Neural progenitor cell (in vitro differentiated cells): Measurements from ENCODE around the gene SMIM22. TPM values are rescaled to one million over a fixed set of nuclear protein-coding genes. Genes with fewer than 3 reads are reported as not detected.
A peak's percentile ranks its signal among the peaks of the same experiment; 100 is the strongest.

Source experiments
- DNase-seq: peaks from one replicate; pipeline ENCODE4 v3.0.0-alpha.2; 2016; ENCODE audit warnings: low spot score
- H2AFZ ChIP-seq: fragments of 200-600 bp; sonication (generic); replicated peaks from 2 replicates; pipeline ENCODE4 v1.6.1; 2016; ENCODE audit warnings: antibody characterized with exemption
- H3F3A ChIP-seq: fragments of 200-600 bp; sonication (generic); 2 replicates; pipeline ENCODE4 v1.6.1; 2016; ENCODE audit warnings: antibody characterized with exemption, low read depth
- H3K27ac ChIP-seq: fragments of 200-600 bp; sonication (generic); 2 replicates; pipeline ENCODE4 v1.5.1; 2016; ENCODE audit warnings: mild to moderate bottlenecking
- H3K27me3 ChIP-seq: fragments of 200-600 bp; sonication (generic); 2 replicates; pipeline ENCODE4 v1.6.1; 2016; ENCODE audit warnings: mild to moderate bottlenecking, moderate library complexity
- H3K36me3 ChIP-seq: fragments of 200-600 bp; sonication (generic); 2 replicates; pipeline ENCODE4 v1.5.1; 2016
- H3K4me1 ChIP-seq: fragments of 200-600 bp; sonication (generic); 2 replicates; pipeline ENCODE4 v1.6.1; 2016; ENCODE audit warnings: mixed run types
- H3K4me2 ChIP-seq: fragments of 200-600 bp; sonication (generic); 2 replicates; pipeline ENCODE4 v1.6.1; 2016
- H3K4me3 ChIP-seq: fragments of 200-600 bp; sonication (generic); 2 replicates; pipeline ENCODE4 v1.5.1; 2016
- H3K79me2 ChIP-seq: fragments of 200-600 bp; sonication (generic); 2 replicates; pipeline ENCODE4 v1.6.1; 2016; ENCODE audit warnings: low read depth
- H3K9ac ChIP-seq: fragments of 200-600 bp; sonication (generic); 2 replicates; pipeline ENCODE4 v1.6.1; 2016
- H3K9me3 ChIP-seq: fragments of 200-600 bp; sonication (generic); 2 replicates; pipeline ENCODE4 v1.5.1; 2016; ENCODE audit warnings: low read depth
- H4K20me1 ChIP-seq: fragments of 200-600 bp; sonication (generic); 2 replicates; pipeline ENCODE4 v1.6.1; 2016; ENCODE audit warnings: low read depth
- H3K27ac Mint-ChIP-seq: 3 replicates; pipeline ENCODE4 v1.8.0; 2021; ENCODE audit warnings: mixed read lengths
- H3K27me3 Mint-ChIP-seq: 2 replicates; pipeline ENCODE4 v1.8.0; 2022; ENCODE audit warnings: low read depth, mild to moderate bottlenecking, inconsistent platforms, moderate library complexity, mixed read lengths; ENCODE audit not compliant: insufficient read depth
- H3K36me3 Mint-ChIP-seq: 3 replicates; pipeline ENCODE4 v1.8.0; 2021; ENCODE audit warnings: mixed read lengths
- H3K4me1 Mint-ChIP-seq: 3 replicates; pipeline ENCODE4 v1.8.0; 2021; ENCODE audit warnings: mixed read lengths
- H3K4me3 Mint-ChIP-seq: 3 replicates; pipeline ENCODE4 v1.8.0; 2021; ENCODE audit warnings: mild to moderate bottlenecking, moderate library complexity, mixed read lengths
- H3K9me3 Mint-ChIP-seq: 3 replicates; pipeline ENCODE4 v1.8.0; 2020; ENCODE audit warnings: mixed read lengths
- EZH2 ChIP-seq: fragments of 200-600 bp; sonication (generic); IDR thresholded peaks from 2 replicates; pipeline ENCODE4 v1.6.1; 2017; ENCODE audit warnings: antibody characterized with exemption, mild to moderate bottlenecking, moderate library complexity
- EZH2phosphoT487 ChIP-seq: fragments of 200-600 bp; sonication (generic); IDR thresholded peaks from 2 replicates; pipeline ENCODE4 v1.6.1; 2017; ENCODE audit warnings: antibody characterized with exemption
- total RNA-seq: library from RNA; depleted of rRNA; stranded (reverse); fragments of >200 nt; gene quantifications from 2 replicates; pipeline ENCODE4 v1.2.3, GENCODE V29; 2015; ENCODE audit warnings: low replicate concordance
- TF ChIP-seq, protein P1 (sequence below): fragments of 200-600 bp; sonication (generic); IDR thresholded peaks from 2 replicates; pipeline ENCODE4 v1.5.1; 2017; ENCODE audit warnings: antibody characterized with exemption, mild to moderate bottlenecking

SMIM22 gene
- total RNA-seq, 1 donor from 2014 or later: not detected

DNA sequence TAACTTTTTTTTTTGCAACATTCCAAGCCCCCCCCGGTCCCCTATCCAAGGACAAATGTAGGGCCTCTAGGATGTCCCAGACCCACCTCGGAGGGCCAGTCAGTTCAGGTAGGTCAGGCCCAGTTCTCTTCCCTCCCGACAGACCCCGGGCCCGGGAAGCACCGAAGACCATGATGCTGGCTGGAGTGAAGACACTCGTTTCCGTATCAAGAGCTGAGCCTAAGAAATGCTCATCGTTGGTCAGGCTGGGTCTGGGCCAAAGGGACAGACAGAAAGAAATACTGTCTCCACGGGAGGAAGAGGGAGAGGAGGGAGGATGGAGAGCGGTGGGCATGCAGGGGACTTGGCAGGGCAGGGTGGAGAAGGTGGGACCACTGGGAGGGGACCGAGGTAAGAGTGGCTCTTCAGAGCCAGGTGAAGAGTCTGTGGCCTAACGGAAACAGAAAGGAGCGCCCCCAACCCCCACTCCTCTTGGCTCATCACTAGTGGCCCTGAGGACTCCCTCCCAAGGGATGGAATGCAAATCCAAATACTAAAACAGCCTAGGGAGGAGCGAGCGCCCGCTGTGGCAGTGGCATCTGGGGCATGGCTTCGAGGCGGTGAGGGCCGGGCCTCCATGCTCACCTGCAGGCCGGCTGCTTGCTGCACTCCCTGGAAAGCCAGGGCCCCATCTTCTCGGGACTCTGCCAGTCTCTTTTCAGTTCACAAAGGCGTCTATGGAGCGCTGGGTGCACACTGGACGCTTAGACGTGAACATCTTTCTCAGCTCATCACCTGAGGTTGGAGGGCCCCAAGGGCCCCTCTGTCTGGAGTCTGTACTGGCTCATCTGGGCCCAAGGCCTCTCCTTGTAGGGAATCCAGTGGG is 9.0 kb downstream of the SMIM22 start:
- Mint-ChIP-seq H3K9me3 (no peaks in the 10 kb centered on the region), H3K4me3 (peak overlapping the region; percentile 90), H3K27me3 (no peaks in the 10 kb centered on the region), H3K36me3 (peaks cover 11% of the 10 kb centered on the region), H3K27ac (no peak overlapping the region), H3K4me1 (peaks cover 15% of the 10 kb centered on the region)
- Histone ChIP-seq H3F3A (peaks cover 45% of the 10 kb centered on the region), H4K20me1 (no peaks in the 10 kb centered on the region), H2AFZ (no peak overlapping the region), H3K27ac (no peak overlapping the region), H3K27me3 (no peaks in the 10 kb centered on the region), H3K36me3 (peaks cover 8% of the 10 kb centered on the region), H3K9ac (no peak overlapping the region), H3K79me2 (peaks cover 5% of the 10 kb centered on the region), H3K4me2 (peak overlapping the region; percentile 83), H3K4me1 (peaks cover 15% of the 10 kb centered on the region), H3K4me3 (no peak overlapping the region), H3K9me3 (no peaks in the 10 kb centered on the region)
- DNase-seq: no peak
- TF ChIP-seq EZH2 (no peak), EZH2phosphoT487 (no peak)
- TF ChIP-seq, protein P1, sequence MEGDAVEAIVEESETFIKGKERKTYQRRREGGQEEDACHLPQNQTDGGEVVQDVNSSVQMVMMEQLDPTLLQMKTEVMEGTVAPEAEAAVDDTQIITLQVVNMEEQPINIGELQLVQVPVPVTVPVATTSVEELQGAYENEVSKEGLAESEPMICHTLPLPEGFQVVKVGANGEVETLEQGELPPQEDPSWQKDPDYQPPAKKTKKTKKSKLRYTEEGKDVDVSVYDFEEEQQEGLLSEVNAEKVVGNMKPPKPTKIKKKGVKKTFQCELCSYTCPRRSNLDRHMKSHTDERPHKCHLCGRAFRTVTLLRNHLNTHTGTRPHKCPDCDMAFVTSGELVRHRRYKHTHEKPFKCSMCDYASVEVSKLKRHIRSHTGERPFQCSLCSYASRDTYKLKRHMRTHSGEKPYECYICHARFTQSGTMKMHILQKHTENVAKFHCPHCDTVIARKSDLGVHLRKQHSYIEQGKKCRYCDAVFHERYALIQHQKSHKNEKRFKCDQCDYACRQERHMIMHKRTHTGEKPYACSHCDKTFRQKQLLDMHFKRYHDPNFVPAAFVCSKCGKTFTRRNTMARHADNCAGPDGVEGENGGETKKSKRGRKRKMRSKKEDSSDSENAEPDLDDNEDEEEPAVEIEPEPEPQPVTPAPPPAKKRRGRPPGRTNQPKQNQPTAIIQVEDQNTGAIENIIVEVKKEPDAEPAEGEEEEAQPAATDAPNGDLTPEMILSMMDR: no peak

DNA sequence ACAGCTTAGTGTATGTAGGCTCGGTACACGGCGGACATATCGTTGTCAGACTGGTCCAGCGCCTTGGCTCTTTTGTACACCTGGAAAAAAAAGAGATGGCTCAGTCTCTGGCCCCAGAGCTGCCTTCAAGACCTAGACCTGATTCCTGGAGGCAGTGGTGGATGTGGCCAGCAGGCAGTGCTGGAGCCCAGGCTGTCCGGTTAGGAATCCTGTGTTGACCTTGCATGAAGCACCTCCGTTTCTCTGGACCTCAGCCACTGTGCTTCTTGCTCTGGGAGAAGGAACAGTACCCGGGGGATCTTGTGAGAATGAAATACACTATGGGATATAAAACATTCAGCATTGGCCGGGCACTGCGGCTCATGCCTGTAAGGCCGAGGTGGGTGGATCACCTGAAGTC is 10.1 kb downstream of the SMIM22 start:
- H3K27me3 Mint-ChIP-seq: peaks cover under 1% of the 10 kb centered on the region
- no peak for DNase-seq

DNA sequence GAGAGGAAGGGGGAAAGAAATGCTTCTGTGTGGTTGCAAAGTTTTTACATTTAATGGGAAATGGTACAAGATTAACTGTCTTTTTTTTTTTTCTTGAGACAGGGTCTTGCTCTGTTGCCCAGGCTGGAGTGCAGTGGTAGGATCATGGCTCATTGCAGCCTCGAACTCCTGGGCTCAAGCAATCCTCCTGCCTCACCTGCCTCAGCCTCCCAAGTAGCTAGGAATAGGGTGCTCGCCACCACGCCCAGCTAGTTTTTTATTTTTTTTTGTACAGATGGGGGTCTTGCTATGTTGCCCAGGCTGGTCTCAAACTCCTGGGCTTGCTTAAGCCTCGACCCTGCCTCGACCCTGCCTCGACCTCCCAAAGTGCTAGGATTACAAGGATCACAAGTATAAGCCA is 11.1 kb downstream of the SMIM22 start:
- Histone ChIP-seq H4K20me1 (no peaks in the 10 kb centered on the region), H2AFZ (no peak overlapping the region), H3K79me2 (no peaks in the 10 kb centered on the region), H3F3A (peaks cover 39% of the 10 kb centered on the region), H3K9me3 (no peaks in the 10 kb centered on the region), H3K27me3 (no peaks in the 10 kb centered on the region), H3K9ac (no peak overlapping the region), H3K4me1 (peaks cover 13% of the 10 kb centered on the region), H3K36me3 (peaks cover 8% of the 10 kb centered on the region), H3K4me2 (no peak overlapping the region), H3K27ac (no peak overlapping the region), H3K4me3 (no peak overlapping the region)
- DNase-seq: no peak
- no peak overlapping the region for H3K4me3 Mint-ChIP-seq
- H3K36me3 Mint-ChIP-seq: peaks cover 14% of the 10 kb centered on the region
- peaks cover 2% of the 10 kb centered on the region for H3K27me3 Mint-ChIP-seq
- no peaks in the 10 kb centered on the region for H3K9me3 Mint-ChIP-seq
- peaks cover 12% of the 10 kb centered on the region for H3K4me1 Mint-ChIP-seq
- no peak overlapping the region for H3K27ac Mint-ChIP-seq
- TF ChIP-seq, protein P1: no peak
- TF ChIP-seq EZH2phosphoT487 (no peak), EZH2 (no peak)

More for the DNA sequence above, 10.1 kb downstream of the SMIM22 start:
- H3K4me1 ChIP-seq: peaks cover 15% of the 10 kb centered on the region
- H3K9me3 ChIP-seq: no peaks in the 10 kb centered on the region
- H3K79me2 ChIP-seq: peaks cover 5% of the 10 kb centered on the region
- peaks cover 14% of the 10 kb centered on the region for H3K36me3 Mint-ChIP-seq
- no peak overlapping the region for H2AFZ ChIP-seq
- no peak overlapping the region for H3K27ac Mint-ChIP-seq
- H3K27ac ChIP-seq: no peak overlapping the region
- H4K20me1 ChIP-seq: no peaks in the 10 kb centered on the region
- H3K4me2 ChIP-seq: no peak overlapping the region
- no peaks in the 10 kb centered on the region for H3K9me3 Mint-ChIP-seq
- no peak overlapping the region for H3K9ac ChIP-seq
- peaks cover 15% of the 10 kb centered on the region for H3K4me1 Mint-ChIP-seq
- peaks cover 45% of the 10 kb centered on the region for H3F3A ChIP-seq
- no peak overlapping the region for H3K4me3 ChIP-seq
- no peaks in the 10 kb centered on the region for H3K27me3 ChIP-seq
- no peak for TF ChIP-seq EZH2
- no peak for TF ChIP-seq EZH2phosphoT487
- TF ChIP-seq, protein P1: no peak
- H3K4me3 Mint-ChIP-seq: no peak overlapping the region
- H3K36me3 ChIP-seq: peaks cover 8% of the 10 kb centered on the region
